Peyer's patch (tissue), 4 donors: Measurements from ENCODE around the gene ZNF433. TPM values are rescaled to one million over a fixed set of nuclear protein-coding genes. Genes with fewer than 3 reads are reported as not detected.
A peak's percentile ranks its signal among the peaks of the same experiment; 100 is the strongest.

Source experiments
- DNase-seq, 3 donors: peaks; one replicate each; pipeline ENCODE4 v3.0.0-alpha.2; 2017 to 2019
- H3K27ac ChIP-seq, 4 donors: fragments of 200-600 bp; sonication (generic); one replicate each; pipeline ENCODE4 v1.5.1; 2016 to 2019
- H3K27me3 ChIP-seq, 2 donors: fragments of 200-600 bp; sonication (generic); one replicate each; pipeline ENCODE4 v1.5.1; 2019
- H3K36me3 ChIP-seq, 3 donors: fragments of 200-600 bp; sonication (generic); one replicate each; pipeline ENCODE4 v1.5.1; 2016 to 2019
- H3K4me1 ChIP-seq, 4 donors: fragments of 200-600 bp; sonication (generic); one replicate each; pipeline ENCODE4 v1.5.1; 2016 to 2019
- H3K4me3 ChIP-seq, 4 donors: fragments of 200-600 bp; sonication (generic); 1 replicate in 3 of 4; 2 replicates in 1 of 4; pipeline ENCODE4 v1.5.1; 2016 to 2019; ENCODE audit warnings: mild to moderate bottlenecking in 1 of 4
- H3K9me3 ChIP-seq, 4 donors: fragments of 200-600 bp; sonication (generic); one replicate each; pipeline ENCODE4 v1.5.1; 2016 to 2019; ENCODE audit warnings: mild to moderate bottlenecking in 1 of 4
- POLR2A ChIP-seq, 2 donors: fragments of 450-650 bp; IDR thresholded peaks; one replicate each; pipeline ENCODE4 v1.5.1; 2017; ENCODE audit warnings: antibody characterized with exemption in 2 of 2, mild to moderate bottlenecking in 2 of 2, moderate library complexity in 2 of 2
- small RNA-seq, 2 donors: library from RNA; depleted of rRNA; stranded (forward); fragments of <200 nt; gene quantifications; one replicate each; pipeline ENCODE3, GENCODE V24; 2016
- total RNA-seq, 4 donors: library from RNA; depleted of rRNA; stranded (reverse); fragments of >200 nt; gene quantifications; one replicate each; pipeline ENCODE4 v1.1.0, GENCODE V29; 2016
- TF ChIP-seq, protein P1 (sequence below), 6 experiments: fragments of 450-650 bp in 4 of 6; fragments of 200-600 bp in 2 of 6; sonication (generic) in 1 of 6; IDR thresholded peaks; one replicate each; pipeline ENCODE4 v1.5.1; 2017 to 2019; ENCODE audit warnings: antibody characterized with exemption in 6 of 6, mild to moderate bottlenecking in 3 of 6, moderate library complexity in 1 of 6

The ZNF433 gene
- total RNA-seq, 4 donors from 2014 or later, result 0.35 to 3.5 (median 1.7) TPM; not detected in 1

DNA sequence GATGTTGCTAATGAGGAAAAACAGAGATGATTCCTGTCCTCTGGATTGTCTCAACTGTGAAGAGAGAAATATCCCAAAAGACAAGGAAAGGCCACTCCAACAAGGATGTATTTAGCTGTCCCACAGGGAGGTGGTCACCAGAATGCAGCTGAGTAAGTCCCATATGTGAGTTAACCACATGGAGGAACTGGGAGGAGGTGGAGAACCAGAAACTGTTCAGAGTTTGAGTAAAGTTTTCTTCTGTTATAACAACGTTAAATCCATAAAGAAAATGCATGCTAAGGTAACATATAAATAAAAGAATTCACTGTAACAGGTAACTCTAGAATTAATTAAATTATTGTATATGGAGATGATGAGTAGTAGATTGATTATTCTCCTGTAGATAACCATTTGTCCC is 65.3 kb downstream of the ZNF433 start:
- no peak for TF ChIP-seq POLR2A (IDR thresholded peaks at IDR 0.05)
- TF ChIP-seq, protein P1, sequence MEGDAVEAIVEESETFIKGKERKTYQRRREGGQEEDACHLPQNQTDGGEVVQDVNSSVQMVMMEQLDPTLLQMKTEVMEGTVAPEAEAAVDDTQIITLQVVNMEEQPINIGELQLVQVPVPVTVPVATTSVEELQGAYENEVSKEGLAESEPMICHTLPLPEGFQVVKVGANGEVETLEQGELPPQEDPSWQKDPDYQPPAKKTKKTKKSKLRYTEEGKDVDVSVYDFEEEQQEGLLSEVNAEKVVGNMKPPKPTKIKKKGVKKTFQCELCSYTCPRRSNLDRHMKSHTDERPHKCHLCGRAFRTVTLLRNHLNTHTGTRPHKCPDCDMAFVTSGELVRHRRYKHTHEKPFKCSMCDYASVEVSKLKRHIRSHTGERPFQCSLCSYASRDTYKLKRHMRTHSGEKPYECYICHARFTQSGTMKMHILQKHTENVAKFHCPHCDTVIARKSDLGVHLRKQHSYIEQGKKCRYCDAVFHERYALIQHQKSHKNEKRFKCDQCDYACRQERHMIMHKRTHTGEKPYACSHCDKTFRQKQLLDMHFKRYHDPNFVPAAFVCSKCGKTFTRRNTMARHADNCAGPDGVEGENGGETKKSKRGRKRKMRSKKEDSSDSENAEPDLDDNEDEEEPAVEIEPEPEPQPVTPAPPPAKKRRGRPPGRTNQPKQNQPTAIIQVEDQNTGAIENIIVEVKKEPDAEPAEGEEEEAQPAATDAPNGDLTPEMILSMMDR (IDR thresholded peaks at IDR 0.05), result no peak
- Histone ChIP-seq H3K36me3 (no peaks in the 10 kb centered on the region), H3K4me3 (no peak overlapping the region), H3K9me3 (peaks cover 0 to 9% (median 0%) of the 10 kb centered on the region in 4 donors), H3K27me3 (no peaks in the 10 kb centered on the region), H3K4me1 (peaks cover 0 to 10% (median 2%) of the 10 kb centered on the region in 4 donors), H3K27ac (no peak overlapping the region)
- no peak for DNase-seq

DNA sequence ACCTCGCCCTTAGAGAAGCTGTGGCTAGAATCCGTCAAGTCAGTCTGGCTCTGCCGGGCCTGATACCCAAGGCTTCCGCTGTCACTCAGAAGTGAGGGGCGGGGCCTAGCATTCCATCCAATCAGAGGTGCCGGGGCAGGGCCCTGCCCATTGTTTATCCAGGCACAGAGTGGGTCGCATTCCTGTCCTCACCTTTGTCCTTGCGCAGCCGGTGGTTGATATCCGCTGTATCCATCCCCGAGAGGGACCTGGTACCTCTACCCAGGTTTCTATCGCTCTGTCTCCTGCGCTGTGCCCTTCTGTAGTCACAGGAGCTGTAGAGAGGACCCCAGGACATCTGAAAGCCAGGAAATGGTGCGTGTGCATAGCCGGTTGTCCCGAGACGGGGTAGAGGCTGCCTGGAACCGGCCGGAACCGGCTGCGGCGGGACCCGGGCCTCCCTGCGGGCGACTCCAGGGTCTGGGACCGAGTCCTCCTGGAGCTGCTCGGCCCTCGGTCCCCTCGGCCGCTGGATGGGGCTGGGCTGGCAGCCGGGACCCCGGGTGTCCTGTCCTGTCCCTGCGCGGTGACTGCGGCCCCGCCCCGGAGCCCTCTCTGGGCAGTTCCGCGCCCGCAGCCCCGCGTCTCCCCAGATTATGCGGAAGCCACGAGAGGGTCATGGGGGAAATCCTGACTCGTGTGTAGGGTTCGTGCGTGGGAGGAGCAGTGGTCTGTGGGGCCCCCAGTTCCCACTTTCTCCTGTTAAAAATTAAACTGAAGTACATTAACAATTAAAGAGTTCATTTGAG is 70.4 kb downstream of the ZNF433 start, which contains the start of gene ZNF763:
TSS of gene ZNF763 (plus strand) at position 183 of the 788 bp plus-strand sequence. CDS start at position 352, 169 bp downstream.
- H3K27ac ChIP-seq, result peak within 1 kb of the TSS; percentile 86 to 95 (median 92)
- peaks cover 0 to 18% (median 5%) of the 10 kb centered on the region in 4 donors for H3K4me1 ChIP-seq
- no peaks in the 10 kb centered on the region for H3K9me3 ChIP-seq
- peak within 1 kb of the TSS; percentile 50 to 90 (median 64) for H3K4me3 ChIP-seq
- TF ChIP-seq, protein P1 (IDR thresholded peaks at IDR 0.05), result peak in 1 of 6 experiments; percentile 1
- TF ChIP-seq POLR2A (IDR thresholded peaks at IDR 0.05), result peak; percentile 35 to 45
- DNase-seq, result peak; percentile 96 to 99 (median 99)
- no peaks in the 10 kb centered on the region for H3K36me3 ChIP-seq
- no peaks in the 10 kb centered on the region for H3K27me3 ChIP-seq

Small RNA genes lying within 50 kb of the gene (small RNA-seq; reads per million reads assigned to genes)
- gene RNA5SP464, result 0 reads per million in 2 donors
- gene RNA5SP465, result 0 to 0.13 reads per million in 2 donors
- gene RNA5SP466, result 0 reads per million in 2 donors

Other genes with a start within 250 kb of the ZNF433 start
- gene ZNF491, start 237.2 kb downstream of the ZNF433 start, total RNA-seq, result 1 to 10 TPM; 1.1 to 1.9 (median 1.4) TPM
- 10 to 100 TPM; 28.0 to 87.2 (median 40.7) TPM for gene ZNF440, start 221.4 kb downstream of the ZNF433 start, total RNA-seq
- gene ZNF439, start 187.0 kb downstream of the ZNF433 start, total RNA-seq, result 10 to 100 TPM; 11.6 to 30.5 (median 23.4) TPM
- gene ZNF69, start 147.9 kb downstream of the ZNF433 start, total RNA-seq, result 10 to 100 TPM in 3 of 4 donors, 1 to 10 TPM in 1; 8.9 to 19.8 (median 14.5) TPM
- 10 to 100 TPM; 31.5 to 37.8 (median 34.7) TPM for gene ZNF700, start 110.6 kb downstream of the ZNF433 start, total RNA-seq
- 10 to 100 TPM in 1 of 4 donors, 1 to 10 TPM in 3; 4.1 to 18.6 (median 8.3) TPM for gene ZNF763, start 70.6 kb downstream of the ZNF433 start, total RNA-seq
- gene ZNF878, start 17.3 kb upstream of the ZNF433 start, total RNA-seq, result not detected
- 10 to 100 TPM in 1 of 4 donors, 1 to 10 TPM in 3; 7.0 to 16.5 (median 9.6) TPM for gene ZNF844, start 29.1 kb upstream of the ZNF433 start, total RNA-seq
- 1 to 10 TPM in 3 of 4 donors, under 1 TPM in 1; 0.88 to 9.5 (median 7.6) TPM for gene ZNF20, start 104.7 kb upstream of the ZNF433 start, total RNA-seq
- gene ZNF625, start 121.1 kb upstream of the ZNF433 start, total RNA-seq, result 1 to 10 TPM; 1.7 to 5.8 (median 3.9) TPM
- 10 to 100 TPM in 2 of 4 donors, 1 to 10 TPM in 2; 6.4 to 26.4 (median 9.8) TPM for gene ZNF136, start 127.4 kb upstream of the ZNF433 start, total RNA-seq